ENCODE results near the gene NPNT. TPM values are rescaled to one million over a fixed set of nuclear protein-coding genes. Genes with fewer than 3 reads are reported as not detected.

The NPNT gene
- total RNA-seq, 1 experiment from 2014 or later, result 0.20 TPM

GRCh38 chr4:105878668-105879067 is 16.6 kb upstream of the NPNT start:
- H3K4me2 ChIP-seq, result no peak overlapping the region
- no peaks in the 10 kb centered on the region for H3K4me1 ChIP-seq (replicated peaks; ENCODE audit: insufficient read depth)
- TF ChIP-seq EZH2 (IDR thresholded peaks at IDR 0.05; ENCODE audit: low read depth) (no peak), CTCF (conservative IDR thresholded peaks at IDR 0.05) (no peak)
- no peaks in the 10 kb centered on the region for H3F3A ChIP-seq (ENCODE audit: insufficient read depth, low read depth)
- no peaks in the 10 kb centered on the region for H4K20me1 ChIP-seq (ENCODE audit: insufficient read depth)
- H2AFZ ChIP-seq, result no peak overlapping the region
- H3K36me3 ChIP-seq (ENCODE audit: low read depth), result no peaks in the 10 kb centered on the region
- H3K4me3 ChIP-seq, result no peak overlapping the region
- BruUV-seq (replicated peaks), result no TSS peak
- no peaks in the 10 kb centered on the region for H3K79me2 ChIP-seq (ENCODE audit: low read depth)
- ChIA-PET POLR2A (ENCODE audit: unreplicated experiment) (no interaction called here), CTCF (no interaction called here)
- no peaks in the 10 kb centered on the region for H3K9me3 ChIP-seq (ENCODE audit: insufficient read depth, low read depth)
- no peaks in the 10 kb centered on the region for H3K9me2 ChIP-seq (ENCODE audit: insufficient read depth)
- no peak for DNase-seq
- H3K27me3 ChIP-seq (ENCODE audit: insufficient read depth, low read depth), result no peaks in the 10 kb centered on the region
- H3K27ac ChIP-seq, result no peak overlapping the region
- intact Hi-C loops (cut with micrococcal nuclease; ENCODE audit: unreplicated experiment), result loop anchor here (10.0 kb wide), 1 partner anchor 326 kb away; no protein-coding TSS in a partner anchor

GRCh38 chr4:105887508-105887907 is 7.8 kb upstream of the NPNT start:
- Histone ChIP-seq H3K27ac (no peak overlapping the region), H3F3A (ENCODE audit: insufficient read depth, low read depth) (no peaks in the 10 kb centered on the region), H3K4me3 (no peak overlapping the region), H3K4me1 (replicated peaks; ENCODE audit: insufficient read depth) (no peaks in the 10 kb centered on the region), H3K79me2 (ENCODE audit: low read depth) (no peaks in the 10 kb centered on the region), H3K27me3 (ENCODE audit: insufficient read depth, low read depth) (no peaks in the 10 kb centered on the region), H3K4me2 (no peak overlapping the region), H3K9me3 (ENCODE audit: insufficient read depth, low read depth) (no peaks in the 10 kb centered on the region), H4K20me1 (ENCODE audit: insufficient read depth) (no peaks in the 10 kb centered on the region), H2AFZ (no peak overlapping the region), H3K36me3 (ENCODE audit: low read depth) (no peaks in the 10 kb centered on the region), H3K9me2 (ENCODE audit: insufficient read depth) (no peaks in the 10 kb centered on the region)
- DNase-seq, result no peak
- TF ChIP-seq CTCF (conservative IDR thresholded peaks at IDR 0.05), result no peak
- TF ChIP-seq EZH2 (IDR thresholded peaks at IDR 0.05; ENCODE audit: low read depth), result no peak
- CTCF ChIA-PET, result no interaction called here
- no TSS peak for BruUV-seq (replicated peaks)
- POLR2A ChIA-PET (ENCODE audit: unreplicated experiment), result no interaction called here
- intact Hi-C loops (cut with micrococcal nuclease; ENCODE audit: unreplicated experiment), result no loop called here

- intact Hi-C loops (cut with micrococcal nuclease; ENCODE audit: unreplicated experiment), result no loop called here
- H3K36me3 ChIP-seq (ENCODE audit: low read depth), result no peaks in the 10 kb centered on the region
- POLR2A ChIA-PET (ENCODE audit: unreplicated experiment), result no interaction called here
- peaks cover 15% of the 10 kb centered on the region for H3K4me1 ChIP-seq (replicated peaks; ENCODE audit: insufficient read depth)
- no peaks in the 10 kb centered on the region for H3K27me3 ChIP-seq (ENCODE audit: insufficient read depth, low read depth)
- CTCF ChIA-PET, result interaction anchor here (0.7 kb wide), 1 partner anchor 37 kb away, joined by 3 read pairs; no protein-coding TSS in a partner anchor
- H3K9me3 ChIP-seq (ENCODE audit: insufficient read depth, low read depth), result no peaks in the 10 kb centered on the region
- no peak overlapping the region for H3K27ac ChIP-seq
- H2AFZ ChIP-seq, result no peak overlapping the region
- no peaks in the 10 kb centered on the region for H3K79me2 ChIP-seq (ENCODE audit: low read depth)
- no TSS peak for BruUV-seq (replicated peaks)
- H3K4me2 ChIP-seq, result peak overlapping the region; percentile 42; the same call in 1 of the 2 replicates
- DNase-seq, result peak in 1 of 2 experiments; percentile 6
- H3K9me2 ChIP-seq (ENCODE audit: insufficient read depth), result no peaks in the 10 kb centered on the region
- TF ChIP-seq EZH2 (IDR thresholded peaks at IDR 0.05; ENCODE audit: low read depth), result no peak
- TF ChIP-seq CTCF (conservative IDR thresholded peaks at IDR 0.05), result no peak
- no peaks in the 10 kb centered on the region for H4K20me1 ChIP-seq (ENCODE audit: insufficient read depth)
- no peak overlapping the region for H3K4me3 ChIP-seq
- H3F3A ChIP-seq (ENCODE audit: insufficient read depth, low read depth), result 0 out of 2 replicates have a peak, but pooled peaks cover 7% of the 10 kb centered on the region
Measured at GRCh38 chr4:105895583-105896460, 551 bp downstream of the NPNT start.
